ENCODE measurements around the gene DLG2.

DLG2 gene

DNA sequence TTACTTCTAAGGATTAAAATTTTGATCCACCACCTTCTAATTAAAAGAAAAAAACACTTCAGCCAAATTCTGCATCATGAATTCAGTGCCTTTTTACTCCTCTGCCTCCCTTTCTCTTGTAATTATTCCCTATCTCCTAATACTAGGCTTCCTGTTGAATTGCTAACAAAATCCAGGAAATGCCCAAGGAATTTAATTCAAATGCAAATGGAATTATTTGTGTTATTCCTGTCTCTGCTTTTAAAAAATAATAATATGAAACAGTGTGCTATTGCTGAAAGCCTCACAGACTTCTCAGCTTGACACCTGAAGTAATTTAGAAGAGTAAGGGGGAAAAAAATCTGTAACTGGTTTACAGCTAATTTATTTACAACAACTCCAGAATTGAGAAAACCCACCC, 85.5 kb downstream of the DLG2 start:
- DNase-seq (ENCODE audit: low read depth, low spot score), result no peak
- H3K4me3 ChIP-seq (ENCODE audit: low read depth, low read length), result no peak overlapping the region
- in situ Hi-C loops (cut with HindIII; ENCODE audit: low sequenced_read_pairs), result no loop called here
- no peak for TF ChIP-seq CTCF (IDR thresholded peaks at IDR 0.05; ENCODE audit: low read depth, low read length)

- no peak for DNase-seq (ENCODE audit: low read depth, low spot score)
- no peak for TF ChIP-seq CTCF (IDR thresholded peaks at IDR 0.05; ENCODE audit: low read depth, low read length)
- H3K4me3 ChIP-seq (ENCODE audit: low read depth, low read length), result no peak overlapping the region
- in situ Hi-C loops (cut with HindIII; ENCODE audit: low sequenced_read_pairs), result no loop called here
Observed at GRCh38 chr11:85540635-85541205, 86.4 kb downstream of the DLG2 start.

DNA sequence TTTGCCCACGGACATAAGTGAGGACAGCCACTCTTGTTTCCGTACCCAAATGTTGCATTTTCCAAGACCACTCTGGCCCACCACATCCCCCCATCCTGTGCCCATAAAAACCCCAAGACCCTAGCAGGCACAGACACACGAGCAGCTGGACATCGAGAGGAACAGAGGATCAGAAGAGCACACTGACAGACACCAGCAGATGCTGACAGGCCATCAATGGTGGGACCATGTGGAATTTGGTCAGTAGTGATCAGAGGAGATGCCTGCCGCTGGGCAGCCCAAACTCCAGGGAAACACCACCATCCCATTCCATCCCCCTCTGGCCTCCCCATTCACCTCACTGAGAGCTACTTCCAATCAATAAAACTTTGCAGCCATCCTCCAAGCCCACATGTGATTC, 87.0 kb downstream of the DLG2 start:
- in situ Hi-C loops (cut with HindIII; ENCODE audit: low sequenced_read_pairs), result no loop called here
- no peak for DNase-seq (ENCODE audit: low read depth, low spot score)
- no peak overlapping the region for H3K4me3 ChIP-seq (ENCODE audit: low read depth, low read length)
- no peak for TF ChIP-seq CTCF (IDR thresholded peaks at IDR 0.05; ENCODE audit: low read depth, low read length)

- no peak overlapping the region for H3K4me3 ChIP-seq (ENCODE audit: low read depth, low read length)
- no peak for TF ChIP-seq CTCF (IDR thresholded peaks at IDR 0.05; ENCODE audit: low read depth, low read length)
- DNase-seq (ENCODE audit: low read depth, low spot score), result no peak
- in situ Hi-C loops (cut with HindIII; ENCODE audit: low sequenced_read_pairs), result no loop called here
Observed at GRCh38 chr11:85539740-85540139, 87.4 kb downstream of the DLG2 start.

- no peak for DNase-seq (ENCODE audit: low read depth, low spot score)
- no peak overlapping the region for H3K4me3 ChIP-seq (ENCODE audit: low read depth, low read length)
- no peak for TF ChIP-seq CTCF (IDR thresholded peaks at IDR 0.05; ENCODE audit: low read depth, low read length)
- in situ Hi-C loops (cut with HindIII; ENCODE audit: low sequenced_read_pairs), result no loop called here
Observed at GRCh38 chr11:85539029-85539689, 88.0 kb downstream of the DLG2 start.

DNA sequence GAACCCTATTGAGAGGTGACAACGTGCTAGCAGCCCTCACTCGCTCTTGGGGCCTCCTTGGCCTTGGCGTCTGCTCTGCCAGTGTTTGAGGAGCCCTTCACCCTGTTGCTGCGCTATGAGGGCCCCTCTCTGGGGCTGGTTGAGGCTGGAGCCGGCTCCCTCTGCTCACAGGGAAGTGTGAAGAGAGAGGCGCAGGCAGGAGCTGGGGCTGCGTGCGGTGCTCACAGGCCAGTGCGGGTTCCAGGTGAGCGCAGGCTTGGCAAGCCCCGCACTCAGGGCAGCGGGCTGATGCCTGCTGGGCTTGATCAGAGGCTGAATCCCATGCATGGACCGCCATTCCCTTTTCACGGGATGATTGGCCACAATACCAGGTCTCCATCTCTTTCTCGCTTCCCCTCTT, 90.7 kb downstream of the DLG2 start:
- in situ Hi-C loops (cut with HindIII; ENCODE audit: low sequenced_read_pairs), result no loop called here
- TF ChIP-seq CTCF (IDR thresholded peaks at IDR 0.05; ENCODE audit: low read depth, low read length), result no peak
- no peak for DNase-seq (ENCODE audit: low read depth, low spot score)
- H3K4me3 ChIP-seq (ENCODE audit: low read depth, low read length), result no peak overlapping the region

Measured in astrocyte of the spinal cord (primary cell).